HFF-Myc (cell line): ENCODE measurements around the gene EFNA4.

Experiments
- DNase-seq: peaks from one replicate; pipeline ENCODE4 v3.0.0-alpha.2; 2011; ENCODE audit warnings: low read depth; ENCODE audit errors: extremely low read depth
- H3K4me3 ChIP-seq: replicated peaks from 2 replicates; pipeline ENCODE4 v1.5.1; 2011; ENCODE audit warnings: low read depth, mild to moderate bottlenecking, control low read depth, low read length
- CTCF ChIP-seq: IDR thresholded peaks from 2 replicates; pipeline ENCODE4 v1.5.1; 2012; ENCODE audit warnings: mild to moderate bottlenecking, low read depth, low read length, control low read depth; ENCODE audit errors: missing control alignments

EFNA4 gene

GRCh38 chr1:155063550-155064110 is at the start of gene EFNA4:
TSS of gene EFNA4 (plus strand) at chr1:155063740. CDS start at chr1:155063824, 84 bp downstream.
- peak within 1 kb of the TSS; percentile 55 for H3K4me3 ChIP-seq
- no peak for TF ChIP-seq CTCF
- DNase-seq, result no peak

GRCh38 chr1:155014709-155015508 is 48.6 kb upstream of the EFNA4 start:
- H3K4me3 ChIP-seq, result no peak overlapping the region
- TF ChIP-seq CTCF, result no peak
- no peak for DNase-seq

GRCh38 chr1:155015527-155016230 is 47.9 kb upstream of the EFNA4 start:
- no peak overlapping the region for H3K4me3 ChIP-seq
- no peak for TF ChIP-seq CTCF
- DNase-seq, result no peak

- TF ChIP-seq CTCF, result no peak
- no peak for DNase-seq
- H3K4me3 ChIP-seq, result no peak overlapping the region
These were observed 47.2 kb upstream of the EFNA4 start for GRCh38 chr1:155016231-155016831.

GRCh38 chr1:155017041-155017945 is 46.2 kb upstream of the EFNA4 start:
- peak; percentile 97 for TF ChIP-seq CTCF
- H3K4me3 ChIP-seq, result peak overlapping the region; percentile 23
- peak; percentile 71 for DNase-seq

- DNase-seq, result no peak
- peak overlapping the region; percentile 23 for H3K4me3 ChIP-seq
- TF ChIP-seq CTCF, result no peak
These were observed 45.6 kb upstream of the EFNA4 start for GRCh38 chr1:155017946-155018316.
